Thyroid gland (tissue), 4 donors: ENCODE measurements around the gene SLC9A2.

Source experiments
- POLR2A ChIP-seq, 2 donors: fragments of 450-650 bp; IDR thresholded peaks; one replicate each; pipeline ENCODE4 v1.6.1; 2017; ENCODE audit warnings: antibody characterized with exemption in 2 of 2, mild to moderate bottlenecking in 2 of 2, moderate library complexity in 1 of 2
- TF ChIP-seq, protein P1 (sequence below), 6 experiments: fragments of 200-600 bp in 3 of 6; fragments of 450-650 bp in 3 of 6; sonication (generic) in 3 of 6; IDR thresholded peaks; one replicate each; pipeline ENCODE4 v1.5.1; 2016 to 2019; ENCODE audit warnings: antibody characterized with exemption in 6 of 6, mild to moderate bottlenecking in 2 of 6, inconsistent platforms in 1 of 6, moderate library complexity in 1 of 6

DNA sequence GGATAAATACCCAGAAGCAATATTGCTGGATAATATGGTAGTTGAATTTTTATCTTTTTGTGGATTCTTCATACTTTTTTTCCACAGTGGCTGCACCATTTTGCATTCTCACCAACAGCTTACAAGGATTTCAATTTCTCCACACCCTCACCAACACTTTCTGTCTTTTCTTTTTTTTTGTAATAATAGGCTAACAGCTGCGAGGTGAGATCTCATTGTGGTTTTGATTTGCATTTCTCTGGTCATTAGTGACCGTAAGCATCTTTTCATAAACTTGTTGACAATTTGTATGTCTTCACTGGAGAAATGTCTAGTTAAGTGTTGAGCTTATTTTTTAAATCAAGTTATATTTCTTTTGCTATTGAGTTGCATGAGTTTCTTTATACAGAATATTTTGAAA lies 17.6 kb upstream of the SLC9A2 start:
- TF ChIP-seq, protein P1, sequence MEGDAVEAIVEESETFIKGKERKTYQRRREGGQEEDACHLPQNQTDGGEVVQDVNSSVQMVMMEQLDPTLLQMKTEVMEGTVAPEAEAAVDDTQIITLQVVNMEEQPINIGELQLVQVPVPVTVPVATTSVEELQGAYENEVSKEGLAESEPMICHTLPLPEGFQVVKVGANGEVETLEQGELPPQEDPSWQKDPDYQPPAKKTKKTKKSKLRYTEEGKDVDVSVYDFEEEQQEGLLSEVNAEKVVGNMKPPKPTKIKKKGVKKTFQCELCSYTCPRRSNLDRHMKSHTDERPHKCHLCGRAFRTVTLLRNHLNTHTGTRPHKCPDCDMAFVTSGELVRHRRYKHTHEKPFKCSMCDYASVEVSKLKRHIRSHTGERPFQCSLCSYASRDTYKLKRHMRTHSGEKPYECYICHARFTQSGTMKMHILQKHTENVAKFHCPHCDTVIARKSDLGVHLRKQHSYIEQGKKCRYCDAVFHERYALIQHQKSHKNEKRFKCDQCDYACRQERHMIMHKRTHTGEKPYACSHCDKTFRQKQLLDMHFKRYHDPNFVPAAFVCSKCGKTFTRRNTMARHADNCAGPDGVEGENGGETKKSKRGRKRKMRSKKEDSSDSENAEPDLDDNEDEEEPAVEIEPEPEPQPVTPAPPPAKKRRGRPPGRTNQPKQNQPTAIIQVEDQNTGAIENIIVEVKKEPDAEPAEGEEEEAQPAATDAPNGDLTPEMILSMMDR (IDR thresholded peaks at IDR 0.05): no peak
- no peak for TF ChIP-seq POLR2A (IDR thresholded peaks at IDR 0.05)
